Stimulated activated CD8-positive, alpha-beta memory T cell treated with anti-CD3 and anti-CD28 coated beads, Interleukin-2, amount 100 ng/mL, for 1 hour (primary cell): ENCODE data around the gene SCYL2.

Experiments used
- DNase-seq, 2 donors: peaks; one replicate each; pipeline ENCODE4 v3.0.0-alpha.2; 2020; ENCODE audit warnings: low read depth in 2 of 2

SCYL2 gene

GRCh38 chr12:100375038-100375735 is 108.2 kb downstream of the SCYL2 start:
- DNase-seq: no peak

GRCh38 chr12:100376161-100376560 is 109.2 kb downstream of the SCYL2 start:
- DNase-seq: no peak

- no peak for DNase-seq
These were observed 114.4 kb downstream of the SCYL2 start for GRCh38 chr12:100381379-100381778.

- DNase-seq: no peak
These were observed 115.4 kb downstream of the SCYL2 start for GRCh38 chr12:100382338-100382737.

- no peak for DNase-seq
These were observed 116.9 kb downstream of the SCYL2 start for GRCh38 chr12:100383586-100384558.

GRCh38 chr12:100384559-100384935 is 117.6 kb downstream of the SCYL2 start:
- no peak for DNase-seq

- DNase-seq: no peak
These were observed 121.4 kb downstream of the SCYL2 start for GRCh38 chr12:100388382-100388781.
